Frontal cortex (tissue), 4 donors: ENCODE measurements around the gene BATF. TPM values are rescaled to one million over a fixed set of nuclear protein-coding genes. Genes with fewer than 3 reads are reported as not detected.

ENCODE experiments used
- DNase-seq, 2 donors: peaks; one replicate each; pipeline ENCODE4 v3.0.0; 2012; ENCODE audit warnings: low spot score in 2 of 2
- FAIRE-seq: peaks from 2 replicates; lab custom pipeline; 2012; peaks lifted over from hg19 to GRCh38; lab: Jason Lieb, UNC
- total RNA-seq: library from RNA; depleted of rRNA; stranded (reverse); fragments of >200 nt; gene quantifications from one replicate; pipeline ENCODE4 v1.2.3, GENCODE V29; 2014
- donor health status: control.
- donor health status: control.
- donor health status: control.

BATF gene
- total RNA-seq, 1 donor from 2014 or later = 0.82 TPM

DNA sequence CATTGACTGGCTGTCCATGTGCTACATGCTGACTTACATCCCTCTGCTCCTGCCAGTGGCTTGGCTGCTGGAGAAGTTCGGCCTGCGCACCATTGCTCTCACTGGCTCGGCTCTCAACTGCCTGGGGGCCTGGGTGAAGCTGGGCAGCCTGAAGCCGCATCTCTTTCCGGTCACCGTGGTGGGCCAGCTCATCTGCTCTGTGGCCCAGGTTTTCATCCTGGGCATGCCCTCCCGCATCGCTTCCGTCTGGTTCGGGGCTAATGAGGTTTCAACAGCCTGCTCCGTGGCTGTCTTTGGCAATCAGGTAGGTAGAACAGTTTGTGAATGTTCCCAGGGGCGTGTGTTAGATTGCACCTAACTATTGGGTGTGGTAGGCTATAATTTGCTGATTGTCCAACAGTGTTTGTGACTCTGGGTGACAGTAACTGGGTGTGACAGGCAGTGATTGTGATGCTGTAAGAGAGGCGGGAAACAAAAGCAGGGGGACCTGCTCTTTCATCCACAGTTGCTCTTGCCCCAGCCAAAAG is 57.1 kb downstream of the BATF start:
- no peak for FAIRE-seq

DNA sequence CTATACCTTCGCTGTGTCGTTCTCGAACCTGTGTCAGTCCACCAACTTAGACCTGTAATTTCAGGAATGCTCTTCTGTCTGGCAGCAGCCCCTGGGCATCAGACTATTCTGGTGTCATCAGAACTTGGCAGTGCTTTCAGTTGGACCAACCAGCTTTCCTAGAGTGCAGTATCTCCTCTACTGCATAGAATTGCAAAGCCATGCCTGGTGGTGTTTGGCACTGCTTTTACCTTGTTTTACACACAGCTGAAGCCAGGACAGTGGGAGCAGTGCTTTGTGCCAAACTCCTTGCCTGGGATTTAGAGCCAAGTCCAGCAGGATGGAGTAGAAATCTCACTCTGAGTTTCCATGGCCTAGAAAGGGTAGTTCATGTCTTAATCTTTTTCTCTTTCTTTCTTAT is 57.6 kb downstream of the BATF start:
- no peak for FAIRE-seq
- no peak for DNase-seq

More for the DNA sequence above, 57.1 kb downstream of the BATF start:
- DNase-seq = no peak

DNA sequence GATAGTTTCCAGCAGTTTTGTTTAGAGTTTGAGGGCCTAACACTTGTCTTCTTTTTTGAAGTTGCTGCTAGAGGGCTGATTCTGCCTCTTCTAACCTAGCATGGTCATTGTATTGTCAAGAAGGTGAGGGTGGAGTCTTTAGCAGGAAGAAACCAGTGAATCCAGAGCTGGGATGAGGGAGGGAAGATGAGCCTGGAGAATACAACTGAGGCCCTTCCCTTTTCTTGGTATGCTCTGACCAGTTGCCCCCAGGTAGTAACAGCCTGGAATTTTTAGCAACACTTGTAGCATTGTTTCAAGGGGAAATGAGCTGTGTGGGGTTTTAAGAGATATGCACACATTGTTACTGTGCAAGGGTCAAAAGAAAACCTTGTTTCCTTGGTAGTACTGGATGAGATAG is 65.1 kb downstream of the BATF start:
- FAIRE-seq (no peak), DNase-seq (no peak)

DNA sequence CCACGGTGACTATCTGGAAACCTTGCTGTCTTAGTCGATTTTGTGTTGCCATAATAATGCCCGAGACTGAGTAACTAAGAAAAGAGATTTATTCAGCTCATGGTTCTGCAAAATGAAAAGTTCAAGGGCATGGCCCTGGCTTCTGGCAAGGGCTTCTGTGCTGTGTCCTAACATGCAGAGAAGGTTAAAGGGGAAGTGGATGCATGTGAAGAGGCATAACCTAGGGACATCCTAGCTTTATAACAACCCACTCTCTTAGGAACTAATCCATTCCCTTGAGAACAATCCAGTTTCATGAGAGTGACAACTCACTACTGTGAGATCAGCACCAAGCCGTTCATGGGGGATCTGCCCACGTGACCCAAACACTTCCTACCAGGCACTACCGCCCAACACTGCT is 67.7 kb downstream of the BATF start:
- FAIRE-seq (no peak), DNase-seq (no peak)

DNA sequence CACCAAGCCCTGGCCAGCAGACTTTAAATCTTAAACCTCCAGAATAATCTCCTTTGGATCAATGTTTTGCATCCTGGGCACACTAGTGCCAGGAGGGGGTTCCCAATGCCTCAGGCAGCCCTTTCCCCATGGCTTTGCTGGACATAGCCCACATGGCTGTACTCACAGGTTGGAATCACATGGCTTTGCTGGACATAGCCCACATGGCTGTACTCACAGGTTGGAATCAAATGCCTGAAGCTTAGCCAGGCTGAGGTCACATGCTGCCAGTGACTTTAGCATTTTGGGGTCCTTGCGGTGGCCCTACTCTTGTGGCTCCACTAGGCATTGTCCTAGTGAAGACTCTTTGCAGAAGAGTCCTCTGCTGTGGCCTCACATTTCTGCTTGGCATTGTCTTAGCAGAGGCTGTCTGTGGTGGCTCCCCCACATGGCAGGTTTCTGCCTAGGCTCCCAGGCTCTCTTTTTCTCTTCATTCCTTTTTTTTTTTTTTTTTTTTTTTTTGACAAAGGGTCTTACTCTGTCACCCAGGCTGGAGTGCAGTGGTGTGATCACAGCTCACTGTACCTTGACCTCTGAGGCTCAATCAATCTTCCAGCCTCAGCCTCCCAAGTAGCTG is 69.2 kb downstream of the BATF start:
- DNase-seq = no peak

DNA sequence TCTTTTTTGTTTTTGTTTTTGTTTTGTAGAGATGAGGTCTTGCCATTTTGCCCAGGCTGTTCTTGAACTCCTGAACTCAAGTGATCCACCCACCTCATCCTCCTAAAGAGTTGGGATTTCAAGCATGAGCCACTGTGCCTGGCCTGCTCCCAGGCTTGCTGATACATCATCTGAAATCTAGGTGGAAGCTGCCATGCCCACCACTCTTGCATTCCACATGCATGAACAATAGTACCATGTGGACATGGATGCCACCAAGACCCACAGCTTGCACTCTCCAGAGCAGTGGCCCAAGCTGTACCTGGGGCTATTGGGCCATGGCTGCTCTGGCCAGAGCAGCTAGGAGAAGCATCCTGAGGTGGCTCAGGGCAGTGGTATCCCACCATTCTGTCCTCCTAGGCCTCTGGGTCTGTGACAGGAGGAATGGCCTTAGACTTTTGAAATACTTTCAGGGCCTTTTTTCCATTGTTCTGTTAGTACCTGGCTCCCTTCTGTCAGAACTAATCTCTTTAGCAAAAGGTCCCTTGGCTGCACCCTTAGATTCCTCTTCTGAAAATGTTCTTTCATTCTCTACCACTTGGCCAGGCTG is 69.8 kb downstream of the BATF start:
- no peak for DNase-seq
- no peak for FAIRE-seq

More for the DNA sequence above, 69.2 kb downstream of the BATF start:
- no peak for FAIRE-seq

DNA sequence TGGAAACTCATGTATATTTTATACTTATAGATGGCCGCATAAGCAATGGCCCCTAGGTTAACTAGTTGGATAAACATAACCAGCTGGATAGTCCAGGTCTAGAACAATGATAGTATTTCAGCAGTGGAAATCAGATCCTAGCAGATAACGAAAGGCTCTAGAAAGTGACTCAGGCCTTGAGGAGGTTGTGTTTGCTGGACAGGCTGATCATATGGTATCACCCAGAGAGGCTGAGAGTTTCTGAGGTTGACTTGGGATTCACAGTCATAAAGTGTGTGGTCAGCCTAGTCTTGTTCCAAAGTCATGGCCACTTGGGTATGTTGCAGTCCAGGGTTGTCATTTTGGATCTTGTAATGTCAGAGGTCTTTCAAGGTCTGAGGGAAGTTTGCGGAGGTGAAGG is 73.0 kb downstream of the BATF start:
- FAIRE-seq (no peak), DNase-seq (no peak)

Other genes starting within 250 kb of the BATF start
- 15.1 TPM for gene FOS, start 243.6 kb upstream of the BATF start, total RNA-seq
- 5.3 TPM for gene JDP2, start 94.4 kb upstream of the BATF start, total RNA-seq
- gene FLVCR2, start 56.2 kb downstream of the BATF start, total RNA-seq = 2.9 TPM
- 7.7 TPM for gene ERG28, start 138.4 kb downstream of the BATF start, total RNA-seq
- 35.1 TPM for gene TTLL5, start 138.8 kb downstream of the BATF start, total RNA-seq